ENCODE measurements around the gene CAPS2. TPM values are rescaled to one million over a fixed set of nuclear protein-coding genes. Genes with fewer than 3 reads are reported as not detected.

CAPS2 gene
- 18.3 TPM for total RNA-seq (2021; ENCODE audit: unreplicated experiment)
- 5.9 and 8.3 TPM in 2 replicates for polyA plus RNA-seq (2012)
- percentile 53 among the genes with signal in this experiment for Bru-seq, nascent RNA
- BruChase-seq, experiment 1, labeled RNA remaining after a 6-hour chase = percentile 58 among the genes with signal in this experiment
- BruChase-seq, experiment 2, labeled RNA remaining after a 2-hour chase = percentile 63 among the genes with signal in this experiment
- long read RNA-seq, partial matches to known transcripts = 0 of 14 reads
- long read RNA-seq, other reads (novel, unspliced or antisense) = 12 of 14 reads

GRCh38 chr12:75329918-75330826, at the start of gene CAPS2:
Gene CAPS2, minus strand, starts transcription at chr12:75330324. Its CDS starts 3,826 bp downstream, at chr12:75326498.
- Histone ChIP-seq H3K9ac (ENCODE audit: low read length) (peak within 1 kb of the TSS; percentile 64), H2AFZ (ENCODE audit: low read depth, low read length, poor library complexity, severe bottlenecking) (peak within 1 kb of the TSS; percentile 65), H3K36me3 (ENCODE audit: control insufficient read depth in 1 of 2, insufficient read depth in 2 of 2, low read length in 2 of 2) (no peaks in the 10 kb centered on the region), H3K79me2 (ENCODE audit: insufficient read depth, low read length) (no peaks in the 10 kb centered on the region), H3K4me1 (ENCODE audit: control insufficient read depth in 1 of 2, insufficient read depth in 2 of 2, low read length in 2 of 2) (peaks cover 7 to 17% of the 10 kb centered on the region in 2 experiments; a peak in 3 of 4 replicates), H3K4me3 (replicated peaks in 1 of 2; ENCODE audit: low read depth in 1 of 2, low read length in 2 of 2) (peak within 1 kb of the TSS; percentile 59 to 72), H3K27me3 (ENCODE audit: insufficient read depth, low read length) (no peaks in the 10 kb centered on the region), H3K9me3 (ENCODE audit: control insufficient read depth in 1 of 2, insufficient read depth in 1 of 2, low read depth in 1 of 2, low read length in 2 of 2) (no peaks in the 10 kb centered on the region), H4K20me1 (ENCODE audit: insufficient read depth) (no peaks in the 10 kb centered on the region), H3K9me2 (ENCODE audit: insufficient read depth) (no peaks in the 10 kb centered on the region; the same call in 1 of the 2 replicates), H3K4me2 (ENCODE audit: low read length) (peak within 1 kb of the TSS; percentile 92), H3K27ac (ENCODE audit: low read depth, low read length) (no peak within 1 kb of the TSS)
- TSS peak; percentile 64 for BruUV-seq (replicated peaks)
- ATAC-seq (peak; percentile 77), DNase-seq (ENCODE audit: low read depth, low spot score) (peak; percentile 60)
- CTCF ChIA-PET = no interaction called here
- POLR2A ChIA-PET = interaction anchor here (0.6 kb wide), 1 partner anchor 53 kb away, joined by 3 read pairs; no protein-coding TSS in a partner anchor
- TF ChIP-seq SRF (IDR thresholded peaks at IDR 0.05; ENCODE audit: low read depth) = no peak
- peak; percentile 88 for TF ChIP-seq CEBPB (IDR thresholded peaks at IDR 0.05; ENCODE audit: low read depth)
- peak; percentile 81; the same call in 1 of the 2 replicates for TF ChIP-seq CBX3 (IDR thresholded peaks at IDR 0.05; ENCODE audit: low read depth)
- TF ChIP-seq RAD21 (IDR thresholded peaks at IDR 0.05; ENCODE audit: low read depth) = 0 out of 2 replicates have a peak, but pooled peaks have one; percentile 1
- peak; percentile 81 for TF ChIP-seq YY1 (IDR thresholded peaks at IDR 0.05; ENCODE audit: extremely low read depth, insufficient replicate concordance, low read depth, low read length)
- peak; percentile 99 for TF ChIP-seq SP1 (IDR thresholded peaks at IDR 0.05; ENCODE audit: low read depth)
- TF ChIP-seq ZNF274 (IDR thresholded peaks at IDR 0.05; ENCODE audit: low read depth, low read length) = no peak
- peak; percentile 63 for TF ChIP-seq POLR2AphosphoS5 (IDR thresholded peaks at IDR 0.05; ENCODE audit: low read depth, low read length)
- peak; percentile 93 for TF ChIP-seq JUND (IDR thresholded peaks at IDR 0.05)
- TF ChIP-seq ELF1 (IDR thresholded peaks at IDR 0.05; ENCODE audit: borderline replicate concordance, low read depth) = no peak; the same call in 1 of the 2 replicates
- TF ChIP-seq EGR1 (IDR thresholded peaks at IDR 0.05; ENCODE audit: low read depth) = peak; percentile 62
- TF ChIP-seq TCF7L2 (IDR thresholded peaks at IDR 0.05; ENCODE audit: borderline replicate concordance, extremely low read depth, insufficient read depth, insufficient read length) = peak; percentile 72
- 0 out of 2 replicates have a peak, but pooled peaks have one; percentile 40 for TF ChIP-seq SIN3A (IDR thresholded peaks at IDR 0.05; ENCODE audit: low read depth)
- TF ChIP-seq MAX (IDR thresholded peaks at IDR 0.05) = no peak; the same call in 1 of the 2 replicates
- intact Hi-C loops (cut with micrococcal nuclease) = loop anchor here (5.0 to 10.0 kb wide), 4 partner anchors 157 to 1017 kb away; partner anchors contain the start of gene BBS10
- RAD21 ChIA-PET (ENCODE audit: low non-redundant PET in 1 of 2, low total read pairs in 2 of 2, uncharacterized antibody in 2 of 2, unreplicated experiment in 2 of 2) = interaction anchor here in 1 of 2 experiments (0.5 kb wide), 1 partner anchor 192 kb away, joined by 5 read pairs; no protein-coding TSS in a partner anchor
